Stimulated activated CD8-positive, alpha-beta memory T cell treated with anti-CD3 and anti-CD28 coated beads, Interleukin-2, amount 100 ng/mL, for 48 hours (primary cell): Measurements from ENCODE around the gene NFATC3.
"Not testable (repeated sequence)": the region's sequence is repeated elsewhere in the genome, so short reads cannot be mapped to it uniquely, and the experiment has no call there.

ENCODE experiments used
- DNase-seq, 2 donors: peaks; one replicate each; pipeline ENCODE4 v3.0.0-alpha.2; 2020; ENCODE audit warnings: low read depth in 2 of 2

NFATC3 gene

DNA sequence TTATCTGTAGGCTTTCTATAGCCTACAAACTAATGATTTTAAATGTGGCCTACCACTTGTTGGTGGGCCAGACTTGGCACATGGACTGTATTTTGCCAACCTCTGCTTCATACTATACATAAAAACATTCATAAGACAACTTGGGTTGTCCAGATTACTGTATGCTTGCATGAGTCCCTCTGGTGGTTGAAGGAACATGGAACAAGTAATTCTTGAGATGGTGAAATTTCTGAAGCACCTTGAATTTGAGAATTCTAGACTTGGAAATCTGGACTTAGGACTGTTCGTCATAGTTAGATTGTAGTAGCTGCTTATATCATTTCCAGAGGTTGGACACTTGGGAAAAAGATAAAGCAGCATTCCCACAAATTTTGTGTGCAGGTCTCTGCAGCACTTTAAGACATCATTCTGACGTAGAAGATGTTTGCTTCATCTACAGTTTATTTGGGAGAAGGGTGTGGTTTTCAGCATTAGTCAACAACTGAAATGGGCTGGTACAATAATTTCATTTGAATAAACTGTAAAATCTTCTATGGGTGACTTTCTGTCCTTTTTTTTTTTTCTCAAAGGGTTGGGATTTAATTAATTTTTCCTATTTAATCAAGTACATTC is 31.2 kb downstream of the NFATC3 start:
- no peak for DNase-seq

GRCh38 chr16:68117884-68118283 is 32.7 kb downstream of the NFATC3 start:
- no peak for DNase-seq

- DNase-seq = not testable (repeated sequence)
These were observed 33.8 kb downstream of the NFATC3 start for GRCh38 chr16:68118954-68119353.

- not testable (repeated sequence) for DNase-seq
These were observed 35.3 kb downstream of the NFATC3 start for GRCh38 chr16:68120496-68120895.

DNA sequence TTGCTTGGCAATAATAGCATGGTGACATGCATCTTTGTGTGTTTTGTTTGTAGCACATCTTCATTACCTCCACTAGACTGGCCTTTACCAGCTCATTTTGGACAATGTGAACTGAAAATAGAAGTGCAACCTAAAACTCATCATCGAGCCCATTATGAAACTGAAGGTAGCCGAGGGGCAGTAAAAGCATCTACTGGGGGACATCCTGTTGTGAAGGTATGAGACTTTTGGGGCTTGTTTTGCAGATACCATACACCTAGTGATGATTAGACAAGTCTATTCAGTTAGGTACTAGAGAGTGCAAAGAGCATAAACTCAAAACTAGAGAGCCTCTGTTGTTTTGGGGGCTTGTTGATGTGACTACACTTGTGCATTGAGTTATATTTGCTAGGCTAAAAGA is 41.2 kb downstream of the NFATC3 start:
- no peak for DNase-seq

- no peak for DNase-seq
These were observed 43.6 kb downstream of the NFATC3 start for GRCh38 chr16:68128577-68129305.

DNA sequence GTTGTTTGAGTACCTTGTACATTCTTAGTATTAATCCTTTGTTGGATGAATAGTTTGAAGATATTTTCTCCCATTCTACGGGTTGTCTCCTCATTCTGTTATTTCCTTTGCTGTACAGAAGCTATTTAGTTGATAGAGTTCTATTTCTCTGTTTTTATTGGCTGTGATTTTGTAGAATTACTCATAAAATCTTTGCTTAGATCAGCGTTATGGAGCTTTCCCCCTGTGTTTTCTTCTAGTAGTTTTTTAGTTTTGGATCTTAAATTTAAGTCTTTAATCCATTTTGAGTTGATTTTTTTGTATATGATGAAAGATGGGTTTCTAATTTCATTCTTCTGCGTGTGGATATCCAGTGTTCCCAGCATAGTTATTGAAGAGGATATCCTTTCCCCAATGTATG is 45.4 kb downstream of the NFATC3 start:
- no peak for DNase-seq

GRCh38 chr16:68131813-68132706 is 46.9 kb downstream of the NFATC3 start:
- no peak for DNase-seq

- DNase-seq = not testable (repeated sequence)
These were observed 47.8 kb downstream of the NFATC3 start for GRCh38 chr16:68133000-68133399.

DNA sequence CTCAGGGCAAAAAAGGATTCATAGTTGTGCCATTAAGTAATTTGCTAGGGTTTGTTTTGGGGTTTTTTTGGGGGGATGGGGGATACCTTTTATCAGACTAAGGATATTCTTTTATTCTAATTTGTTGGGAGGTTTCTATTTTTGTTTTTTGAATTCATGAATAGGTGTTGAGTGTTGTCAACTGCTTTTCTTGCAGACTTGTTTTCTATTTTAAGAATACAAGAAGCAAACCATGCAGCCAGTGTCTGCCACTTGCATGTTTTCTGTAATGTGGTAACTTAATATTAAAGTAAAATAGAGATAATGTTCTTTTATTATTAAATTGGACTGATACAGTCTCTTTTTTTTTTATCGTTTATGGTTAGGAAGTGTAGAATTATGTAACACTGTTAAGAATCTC is 49.5 kb downstream of the NFATC3 start:
- DNase-seq = no peak

DNA sequence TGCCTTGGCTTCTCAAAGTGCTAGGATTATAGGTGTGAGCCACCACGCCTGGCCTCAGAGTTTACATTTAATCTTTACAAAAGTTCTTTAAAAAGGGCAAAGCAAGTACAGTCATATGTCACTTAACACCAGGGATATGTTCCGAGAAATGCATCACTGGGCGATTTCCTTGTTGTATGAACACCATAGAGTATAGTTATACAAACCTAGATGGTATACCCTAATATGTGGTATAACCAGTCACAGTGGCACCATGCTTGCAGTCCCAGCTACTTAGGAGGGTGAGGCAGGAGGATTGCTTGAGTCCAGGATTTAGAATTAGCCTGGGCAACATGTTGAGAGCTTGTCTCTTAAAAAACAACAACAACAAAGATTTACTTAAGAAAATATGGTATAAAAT is 51.3 kb downstream of the NFATC3 start:
- no peak for DNase-seq

GRCh38 chr16:68144008-68144407 is 58.8 kb downstream of the NFATC3 start:
- no peak for DNase-seq

DNA sequence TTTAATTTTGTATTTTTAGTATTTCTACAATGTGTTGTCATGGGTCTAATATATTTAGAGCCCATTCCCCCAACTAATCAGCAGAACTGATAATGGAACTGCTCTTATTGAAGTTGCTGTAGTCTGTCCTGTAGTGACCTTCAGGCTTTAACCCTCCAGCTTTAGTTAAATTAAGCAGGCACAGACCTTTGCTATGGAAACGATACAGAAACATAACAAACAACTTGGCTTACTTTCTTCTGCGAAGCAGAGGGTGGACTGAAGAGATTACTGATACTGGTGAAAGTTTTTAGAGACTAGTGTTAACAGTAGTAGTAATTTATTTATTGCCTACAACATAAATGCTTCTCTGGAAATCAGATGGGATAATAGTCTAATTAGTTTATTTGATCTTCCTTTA is 61.4 kb downstream of the NFATC3 start:
- DNase-seq = no peak

DNA sequence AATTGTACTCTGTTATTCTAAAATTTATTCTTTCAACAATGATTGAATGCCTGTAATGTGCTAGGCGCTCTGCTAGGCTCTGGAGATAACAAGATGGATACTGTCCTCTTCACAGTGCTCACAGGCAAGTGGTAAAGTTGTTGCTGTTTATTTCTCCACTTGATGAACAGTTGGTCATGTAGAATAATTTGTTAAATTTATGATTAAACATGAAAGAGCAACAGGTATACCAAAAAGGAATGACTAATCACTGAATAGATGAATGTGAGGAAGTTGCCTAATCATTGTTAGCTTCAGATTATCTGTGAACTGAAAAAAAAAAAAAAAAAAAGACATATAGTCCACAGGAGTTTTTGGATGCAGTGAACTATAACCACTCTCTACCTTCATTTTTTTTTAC is 62.3 kb downstream of the NFATC3 start:
- DNase-seq = no peak

DNA sequence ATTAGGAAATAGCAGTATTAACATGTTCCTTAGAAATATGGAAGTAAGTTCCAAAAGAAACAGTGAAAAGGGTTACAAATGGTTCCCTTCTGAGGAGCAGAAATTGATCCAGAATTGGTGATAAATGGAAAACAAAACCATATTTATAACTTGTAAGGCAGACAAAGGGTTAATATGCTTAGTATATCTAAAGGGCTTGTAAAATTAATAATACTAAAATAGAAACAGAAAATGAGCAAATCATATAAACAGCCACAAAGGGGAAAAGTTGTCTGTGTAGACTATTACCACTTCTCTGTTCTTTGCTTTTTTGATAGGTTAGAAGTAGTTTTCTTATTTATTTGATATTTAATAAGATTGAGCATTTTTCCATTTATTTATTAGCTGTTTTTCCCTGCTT is 64.4 kb downstream of the NFATC3 start:
- DNase-seq = no peak

DNA sequence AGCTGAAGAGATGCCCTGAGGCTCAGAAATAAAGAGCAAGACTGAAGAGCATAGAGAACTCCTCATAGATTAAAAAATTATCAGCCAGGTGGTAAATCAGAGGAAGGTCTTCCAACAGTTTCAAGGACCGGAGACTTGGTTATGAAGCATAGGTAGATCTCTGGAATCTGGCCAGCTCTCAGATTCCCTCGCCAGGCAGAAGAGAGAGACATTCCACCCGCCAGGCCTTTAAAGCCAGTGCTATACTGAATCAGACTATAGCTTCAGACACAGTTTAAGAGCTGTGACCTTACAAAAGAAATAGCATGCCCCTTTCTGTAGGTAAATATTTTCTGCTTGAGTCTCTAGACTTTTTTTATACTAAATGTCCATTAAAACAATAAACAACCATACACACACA is 70.3 kb downstream of the NFATC3 start:
- DNase-seq = no peak

DNA sequence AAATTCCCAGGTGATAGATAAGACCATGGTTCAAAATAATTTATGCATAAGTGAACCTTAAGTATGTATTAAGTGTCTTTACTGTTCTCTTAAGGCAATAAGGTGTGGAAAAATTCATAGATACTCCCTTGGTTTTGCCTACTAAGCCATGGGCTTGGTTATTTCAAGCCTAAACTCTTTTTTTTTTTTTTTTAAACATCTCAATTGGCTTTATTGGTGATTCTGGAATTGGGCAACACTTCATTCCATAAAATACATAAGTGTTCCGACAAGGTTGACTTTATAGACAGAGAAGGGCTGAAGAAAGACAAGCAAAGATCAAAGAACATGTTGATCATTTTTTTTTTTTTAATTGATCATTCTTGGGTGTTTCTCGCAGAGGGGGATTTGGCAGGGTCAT is 77.2 kb downstream of the NFATC3 start:
- no peak for DNase-seq

GRCh38 chr16:68163275-68163674 is 78.1 kb downstream of the NFATC3 start:
- DNase-seq = not testable (repeated sequence)

DNA sequence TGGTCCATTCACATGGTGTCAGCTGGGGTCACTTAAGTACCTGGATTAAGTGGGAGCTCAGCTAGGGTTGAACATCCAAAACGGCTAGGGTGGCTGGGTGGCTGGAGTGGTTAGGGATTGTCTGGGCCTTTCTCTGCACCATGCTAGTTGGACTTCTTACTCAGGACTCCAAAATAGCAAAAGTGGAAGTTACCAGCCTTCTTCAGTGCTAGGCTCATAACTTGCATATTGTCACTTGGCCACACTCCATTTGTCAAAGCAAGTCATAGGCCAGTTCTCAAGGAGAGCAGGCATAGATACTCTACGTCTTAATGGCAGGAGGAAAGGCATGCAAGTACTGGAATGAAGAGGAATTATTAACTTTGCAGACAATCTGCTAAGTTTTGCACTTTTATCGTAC is 81.1 kb downstream of the NFATC3 start:
- DNase-seq = no peak

- no peak for DNase-seq
These were observed 94.1 kb downstream of the NFATC3 start for GRCh38 chr16:68179196-68179795.

- no peak for DNase-seq
These were observed 94.7 kb downstream of the NFATC3 start for GRCh38 chr16:68179855-68180254.

DNA sequence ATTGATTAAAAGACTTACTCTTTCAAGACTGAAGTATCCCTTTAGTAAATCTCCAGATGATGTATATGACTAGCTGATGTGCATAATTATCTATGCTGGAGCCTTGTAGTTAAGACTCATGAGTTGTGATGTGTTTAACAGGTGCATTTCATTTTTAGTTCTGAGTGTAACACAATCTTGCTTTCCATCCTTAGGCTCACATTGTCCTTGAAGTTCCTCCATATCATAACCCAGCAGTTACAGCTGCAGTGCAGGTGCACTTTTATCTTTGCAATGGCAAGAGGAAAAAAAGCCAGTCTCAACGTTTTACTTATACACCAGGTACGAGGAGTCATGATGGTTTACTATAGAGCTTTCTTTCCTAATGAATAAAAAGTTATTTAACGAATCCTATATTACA is 97.9 kb downstream of the NFATC3 start:
- no peak for DNase-seq
